ENCODE measurements around the gene ERFL. TPM values are rescaled to one million over a fixed set of nuclear protein-coding genes. Genes with fewer than 3 reads are reported as not detected.

ERFL gene
- total RNA-seq = not detected
- long read RNA-seq = 0 reads

DNA sequence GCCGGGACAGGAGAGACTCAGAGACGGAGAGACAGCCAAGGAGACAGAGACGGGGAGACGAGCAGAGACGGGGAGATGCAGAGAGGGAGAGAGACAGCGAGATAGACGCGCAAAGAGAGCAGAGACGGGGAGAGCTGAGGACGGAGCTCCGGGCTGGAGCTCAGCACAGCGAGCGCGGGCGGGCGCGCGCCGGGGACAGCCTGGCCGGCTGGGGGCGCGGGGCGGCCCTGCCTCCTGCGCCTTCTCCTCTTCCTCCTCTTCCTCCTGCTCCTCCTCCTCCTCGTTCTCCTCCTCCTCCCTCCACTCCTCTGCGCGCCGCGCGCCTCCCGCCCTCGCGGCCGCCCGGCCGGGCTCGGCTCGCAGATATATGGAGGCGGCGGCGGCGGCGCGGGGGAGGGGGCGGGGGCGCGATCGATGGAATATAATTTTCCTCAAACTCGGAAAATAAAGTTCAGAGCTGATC, at the start of gene ERFL:
TSS of gene ERFL (minus strand) at position 229 of the 463 bp plus-strand sequence. CDS start 15,530 bp downstream, outside the sequence.
- peak; percentile 11 for ATAC-seq (ENCODE audit: poor library complexity)
- no peak for DNase-seq

DNA sequence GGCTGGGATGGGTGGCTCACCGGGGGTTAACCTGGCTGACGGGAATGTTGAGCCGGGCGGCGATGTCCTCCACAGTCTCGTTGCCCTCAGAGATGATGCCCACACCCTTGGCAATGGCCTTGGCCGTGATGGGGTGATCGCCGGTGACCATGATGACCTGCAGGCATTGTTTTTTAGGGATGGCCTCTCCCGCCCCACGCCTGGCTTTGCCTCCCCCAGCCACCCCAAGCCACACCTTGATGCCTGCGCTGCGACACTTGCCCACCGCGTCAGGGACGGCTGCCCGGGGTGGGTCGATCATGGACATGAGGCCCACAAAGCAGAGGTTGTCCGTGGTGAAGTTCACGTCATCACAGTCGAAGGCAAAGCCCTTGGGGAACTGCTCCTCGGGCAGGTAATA, 49.7 kb upstream of the ERFL start:
- no peak for DNase-seq
- intact Hi-C loops (cut with DNase I) = no loop called here
- ATAC-seq (ENCODE audit: poor library complexity) = no peak

More for the DNA sequence above, at the start of gene ERFL:
- intact Hi-C loops (cut with DNase I) = no loop called here

GRCh38 chr19:41974652-41975051, 46.4 kb upstream of the ERFL start:
- ATAC-seq (ENCODE audit: poor library complexity) = no peak
- intact Hi-C loops (cut with DNase I) = no loop called here
- no peak for DNase-seq

DNA sequence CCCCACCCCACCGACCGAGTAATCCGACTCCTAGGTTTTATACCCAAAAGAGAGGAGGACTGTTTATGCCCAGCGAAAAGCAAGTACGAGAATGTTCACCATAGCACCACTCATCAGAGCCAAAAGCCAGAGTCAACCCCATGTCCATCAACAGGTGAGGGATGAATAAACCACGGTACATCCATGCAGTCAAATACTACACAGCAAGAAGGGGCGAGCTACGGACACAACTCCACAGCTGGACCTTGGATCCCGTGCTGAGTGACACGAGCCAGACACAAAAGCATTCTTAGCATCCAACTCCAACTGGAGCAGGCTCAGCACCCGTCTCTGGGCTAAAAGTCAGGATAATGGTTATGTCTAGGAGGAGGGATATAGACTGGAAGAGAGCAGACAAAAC, 43.1 kb upstream of the ERFL start:
- DNase-seq = no peak
- intact Hi-C loops (cut with DNase I) = no loop called here
- no peak for ATAC-seq (ENCODE audit: poor library complexity)

DNA sequence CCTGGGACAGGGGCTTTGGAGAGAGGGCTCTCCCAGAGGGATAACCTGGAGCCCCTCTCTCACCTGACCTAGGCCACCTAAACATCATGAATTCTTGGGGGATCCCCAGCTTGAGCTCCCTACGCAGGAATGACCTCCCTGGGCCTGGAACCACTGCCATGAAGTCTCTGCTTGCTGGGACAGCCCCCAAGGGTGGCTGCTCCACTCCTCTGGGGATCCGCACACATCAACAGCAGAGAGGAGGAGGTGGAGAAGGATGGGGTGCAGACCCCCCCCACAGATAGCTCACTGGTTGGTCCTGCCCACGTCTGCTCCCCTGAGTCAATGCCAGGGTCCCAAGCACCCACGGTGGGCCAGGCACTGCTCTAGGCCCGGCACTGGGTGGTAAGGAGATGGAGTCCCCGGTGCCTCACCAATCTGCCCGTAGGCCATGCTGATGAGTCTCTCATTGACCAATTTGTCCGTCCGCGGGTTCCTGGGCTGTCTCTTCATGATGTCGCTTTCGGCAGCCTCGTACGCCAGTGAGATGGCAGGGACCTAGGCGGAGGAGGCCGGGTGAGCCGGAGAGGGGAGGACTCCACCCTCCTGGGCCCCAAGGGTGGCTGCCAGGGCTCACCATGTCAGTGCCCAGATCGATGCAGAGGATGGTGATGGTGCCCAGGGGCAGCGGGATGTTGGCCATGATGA, 41.7 kb upstream of the ERFL start:
- intact Hi-C loops (cut with DNase I) = no loop called here
- no peak for DNase-seq
- no peak for ATAC-seq (ENCODE audit: poor library complexity)

- no peak for DNase-seq
- no peak for ATAC-seq (ENCODE audit: poor library complexity)
- intact Hi-C loops (cut with DNase I) = no loop called here
These were observed 40.7 kb upstream of the ERFL start for GRCh38 chr19:41968751-41969595.

DNA sequence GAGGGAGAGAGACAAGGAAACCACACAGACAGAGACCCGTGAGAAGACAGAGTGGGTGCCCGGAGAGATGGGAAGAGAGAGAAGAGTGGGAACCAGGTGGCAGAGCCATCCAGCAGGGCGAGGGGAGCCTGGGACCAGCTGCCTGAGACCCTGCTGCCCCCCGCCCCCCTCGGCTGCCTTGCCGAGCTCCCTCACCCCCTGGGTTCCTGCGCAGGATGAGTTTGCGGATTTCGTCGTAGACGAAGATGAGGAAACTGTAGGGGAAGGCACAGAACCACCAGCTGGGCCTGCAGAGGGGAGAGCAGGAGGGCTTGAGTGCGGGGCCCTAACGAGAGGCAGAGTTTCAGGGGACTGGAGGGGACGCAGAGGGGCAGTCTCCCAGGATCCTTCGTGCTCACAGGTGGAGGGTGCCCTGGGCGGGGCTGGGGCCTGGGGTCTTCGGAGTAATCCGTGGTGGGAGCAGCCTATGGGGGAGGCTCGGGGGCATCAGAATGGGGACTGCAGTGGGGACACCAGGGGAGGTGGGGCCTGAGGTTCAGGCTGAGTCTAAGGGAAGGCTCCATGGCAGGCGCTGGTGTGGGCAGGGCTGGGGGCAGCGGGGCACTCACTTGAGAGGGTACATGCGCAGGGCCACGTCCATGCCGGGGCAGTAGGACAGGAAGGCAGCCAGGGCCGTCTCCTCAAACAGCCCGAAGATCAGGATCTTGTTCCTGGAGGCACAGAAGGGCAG, 39.0 kb upstream of the ERFL start:
- DNase-seq (no peak), ATAC-seq (ENCODE audit: poor library complexity) (no peak)
- intact Hi-C loops (cut with DNase I) = no loop called here

- intact Hi-C loops (cut with DNase I) = no loop called here
- no peak for DNase-seq
- no peak for ATAC-seq (ENCODE audit: poor library complexity)
These were observed 36.9 kb upstream of the ERFL start for GRCh38 chr19:41965106-41965505.

DNA sequence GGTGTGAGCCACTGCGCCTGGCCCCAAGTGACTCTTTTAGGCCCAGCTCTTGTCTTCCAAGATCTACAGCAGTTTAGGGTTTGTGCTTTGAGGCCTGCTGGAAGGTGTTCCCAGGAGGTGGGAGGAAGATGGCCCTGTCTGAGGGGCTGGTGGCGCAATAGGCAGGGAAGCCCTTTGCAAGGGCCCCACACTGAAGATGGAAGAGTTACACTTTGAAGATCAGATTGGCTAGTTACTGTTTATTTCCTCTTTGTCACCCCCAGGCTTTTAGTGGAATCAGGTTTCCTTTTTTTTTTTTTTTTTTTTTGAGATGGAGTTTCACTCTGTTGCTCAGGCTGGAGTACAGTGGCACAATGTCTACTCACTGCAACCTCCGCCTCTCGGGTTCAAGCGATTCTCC, 32.7 kb upstream of the ERFL start:
- no peak for ATAC-seq (ENCODE audit: poor library complexity)
- DNase-seq = no peak
- intact Hi-C loops (cut with DNase I) = no loop called here

DNA sequence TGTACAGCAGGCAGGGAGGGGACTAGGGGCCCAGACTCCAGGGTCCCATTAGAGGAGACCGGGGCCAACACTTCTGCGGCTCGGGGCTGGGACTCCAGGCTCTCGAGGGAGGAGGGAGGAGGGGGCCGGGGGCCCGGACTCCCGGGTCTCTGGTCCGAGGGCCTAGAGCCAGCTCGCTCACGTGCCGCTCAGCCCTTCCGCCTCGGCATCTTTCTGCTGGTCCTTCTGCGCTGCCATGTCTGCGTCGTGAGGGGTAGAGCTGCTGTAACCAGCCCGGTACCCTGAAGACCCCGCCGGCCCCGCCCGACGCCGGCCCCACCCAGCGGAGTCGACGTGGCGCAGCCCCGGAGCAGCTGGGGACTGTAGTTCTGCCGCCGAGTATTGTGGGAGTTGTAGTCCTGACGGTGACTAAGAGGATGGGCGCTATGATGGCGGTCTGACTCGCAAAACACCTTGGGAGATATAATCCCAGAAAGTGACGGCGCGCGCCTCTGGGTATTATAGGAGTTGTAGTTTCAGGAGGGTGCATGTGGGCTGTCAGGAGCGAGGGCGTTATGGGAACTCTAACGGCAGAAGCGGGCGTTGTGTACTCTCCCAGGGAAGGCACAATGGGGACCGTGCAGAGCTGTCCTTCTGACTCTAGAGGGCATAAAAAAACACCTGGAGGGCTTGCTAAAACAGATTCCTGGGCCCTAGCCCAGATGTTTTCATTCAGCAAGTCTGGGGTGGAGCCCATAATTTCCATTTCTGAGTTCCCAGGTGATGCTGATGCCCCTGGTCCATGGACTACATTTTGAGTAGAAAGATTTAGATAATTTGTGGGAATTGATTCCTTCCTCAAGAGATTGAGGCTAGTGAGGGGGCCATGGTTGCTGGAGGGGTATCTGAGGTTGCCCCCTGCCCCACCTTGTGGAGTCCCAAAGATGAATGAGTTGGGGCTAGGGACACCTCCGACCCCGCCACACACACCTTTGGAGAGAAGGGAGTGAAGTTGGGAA, 31.1 kb upstream of the ERFL start, which contains the start of gene RABAC1:
TSS of gene RABAC1 (minus strand) at position 266 of the 998 bp plus-strand sequence. CDS start at position 237, 29 bp downstream.
- DNase-seq = peak; percentile 93
- intact Hi-C loops (cut with DNase I) = no loop called here
- peak; percentile 94 for ATAC-seq (ENCODE audit: poor library complexity)

DNA sequence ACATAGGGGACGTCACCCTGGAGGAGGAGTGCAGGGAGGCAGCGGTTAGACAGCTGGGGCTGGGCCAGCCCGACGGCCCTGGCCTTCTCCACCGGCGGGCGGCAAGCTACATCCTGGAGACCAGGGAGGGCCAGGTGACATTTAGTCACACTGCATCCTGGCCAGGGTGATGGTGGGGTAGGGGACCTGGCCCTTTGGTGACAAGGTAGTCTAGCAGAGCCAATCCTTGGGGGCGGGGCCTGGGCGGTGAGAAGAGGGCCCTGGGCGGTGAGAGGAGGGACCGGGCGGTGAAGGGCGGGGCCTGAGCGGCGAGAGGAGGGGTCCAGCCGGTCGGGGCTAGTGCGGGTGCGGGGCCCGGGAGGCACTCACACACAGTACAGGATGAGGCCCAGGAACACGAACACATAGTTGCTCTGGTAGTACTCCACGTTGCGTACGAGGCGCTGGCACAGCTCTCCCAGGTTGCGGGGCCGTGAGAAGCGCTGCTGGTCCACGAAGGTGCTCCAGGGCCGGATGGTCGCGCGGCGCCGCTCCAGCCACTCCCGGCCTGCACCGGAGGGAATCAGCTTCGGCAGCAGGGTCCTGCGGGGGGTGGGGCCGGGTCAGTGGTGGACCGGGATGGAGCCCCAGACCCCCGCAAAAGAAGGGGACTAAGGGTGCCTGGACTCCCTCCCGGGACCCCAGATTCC, 30.3 kb upstream of the ERFL start:
- DNase-seq (peak; percentile 93), ATAC-seq (ENCODE audit: poor library complexity) (peak; percentile 85)
- intact Hi-C loops (cut with DNase I) = no loop called here

DNA sequence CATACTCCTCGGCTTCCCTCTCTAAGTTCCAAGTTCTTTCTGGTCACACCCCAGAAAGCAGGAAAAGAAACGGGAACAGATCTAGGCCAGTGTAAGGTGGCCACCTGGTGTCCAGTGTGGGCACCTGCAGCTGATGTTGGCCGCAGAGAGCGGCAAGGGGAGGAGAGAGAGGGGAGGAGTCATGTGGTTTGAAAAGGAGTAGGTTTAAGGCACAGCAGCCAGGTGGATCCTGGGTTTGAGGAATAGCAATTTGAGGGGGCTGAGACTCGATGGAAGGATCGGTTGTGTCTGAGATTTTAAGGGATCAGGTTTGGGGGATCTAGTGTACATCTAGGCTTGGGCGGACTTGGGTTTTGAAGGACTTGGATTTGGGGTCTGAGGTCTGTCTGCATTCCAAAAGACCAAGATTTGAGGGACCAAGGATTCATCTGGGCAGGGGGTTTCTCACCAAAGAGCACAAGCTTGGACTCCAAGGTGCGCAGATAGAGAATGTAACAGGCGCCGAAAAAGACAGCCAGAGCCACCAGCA, 29.7 kb upstream of the ERFL start:
- ATAC-seq (ENCODE audit: poor library complexity) = peak; percentile 72
- DNase-seq = peak; percentile 71
- intact Hi-C loops (cut with DNase I) = no loop called here

- no peak for DNase-seq
- intact Hi-C loops (cut with DNase I) = no loop called here
- ATAC-seq (ENCODE audit: poor library complexity) = no peak
These were observed 29.1 kb upstream of the ERFL start for GRCh38 chr19:41957161-41957837.

DNA sequence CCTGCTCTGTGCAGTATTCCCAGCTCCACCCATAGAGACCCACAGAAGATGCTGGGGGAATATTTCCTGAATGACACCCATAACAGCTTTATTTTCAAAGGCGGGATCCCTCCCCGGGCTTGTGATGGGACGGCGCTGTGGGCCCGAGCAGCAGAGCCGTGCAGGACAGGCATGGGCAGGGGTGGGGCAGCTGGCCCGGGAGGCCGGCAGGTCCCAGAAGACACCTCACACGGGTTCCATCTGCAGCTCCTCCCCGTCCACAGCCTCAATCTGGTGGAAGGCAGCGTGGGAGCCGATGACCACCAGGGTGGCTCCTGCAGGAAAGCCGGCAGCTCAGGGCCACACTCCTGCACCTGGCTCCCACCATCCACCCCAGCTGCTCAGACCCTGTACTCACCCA, 28.4 kb upstream of the ERFL start:
- intact Hi-C loops (cut with DNase I) = no loop called here
- ATAC-seq (ENCODE audit: poor library complexity) (no peak), DNase-seq (no peak)

DNA sequence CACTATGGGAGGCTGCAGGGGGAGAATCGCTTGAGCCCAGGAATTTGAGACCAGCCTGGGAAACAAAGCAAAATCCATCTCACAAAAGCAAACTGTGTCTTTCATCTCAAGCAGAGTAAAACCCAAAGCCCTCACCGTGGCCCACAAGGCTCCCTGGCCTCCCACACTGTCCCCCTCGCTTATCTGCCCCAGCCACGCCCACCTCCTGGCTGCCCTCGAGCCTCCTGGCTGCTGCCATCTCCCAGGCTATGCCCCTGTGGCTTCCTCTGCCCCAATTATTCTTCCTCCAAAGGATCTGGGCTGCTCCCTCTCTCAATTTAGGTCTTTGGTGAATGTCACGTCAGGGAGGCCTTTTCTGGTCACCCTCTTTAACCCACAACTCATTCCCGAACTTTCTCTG, 27.3 kb upstream of the ERFL start:
- DNase-seq (no peak), ATAC-seq (ENCODE audit: poor library complexity) (no peak)
- intact Hi-C loops (cut with DNase I) = no loop called here

DNA sequence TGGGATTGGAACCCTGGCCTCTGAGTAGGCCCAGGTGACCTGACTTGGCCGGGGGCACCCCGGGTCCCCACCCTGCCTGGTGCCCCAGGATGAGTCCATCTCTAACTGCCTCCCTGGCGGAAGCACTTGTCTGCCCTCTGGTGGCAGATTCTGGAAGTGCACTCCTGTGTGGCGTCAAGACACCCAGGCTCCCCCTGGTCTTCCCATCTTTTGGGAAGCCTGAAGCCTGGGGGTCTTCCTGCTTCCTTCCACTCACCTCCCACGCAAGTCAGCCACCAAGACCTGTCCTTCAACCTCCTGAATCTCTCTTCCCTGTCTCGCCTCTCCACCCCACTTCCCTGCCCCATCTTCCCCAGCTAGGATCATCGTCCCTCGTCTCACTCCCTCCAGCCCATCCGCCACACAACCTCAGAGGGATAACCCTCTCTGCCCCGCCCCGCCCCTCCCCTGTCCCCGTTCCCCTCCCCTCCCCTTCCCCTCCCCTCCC, 23.5 kb upstream of the ERFL start:
- DNase-seq (peak; percentile 85), ATAC-seq (ENCODE audit: poor library complexity) (peak; percentile 82)
- intact Hi-C loops (cut with DNase I) = loop anchor here (5.0 kb wide), 1 partner anchor 79 kb away; no protein-coding TSS in a partner anchor

GRCh38 chr19:41947091-41947490, 18.8 kb upstream of the ERFL start:
- DNase-seq = no peak

More at GRCh38 chr19:41947091-41947490, 18.8 kb upstream of the ERFL start:
- intact Hi-C loops (cut with DNase I) = no loop called here
- ATAC-seq (ENCODE audit: poor library complexity) = no peak
